Measurements from ENCODE around the gene RPL19. TPM values are rescaled to one million over a fixed set of nuclear protein-coding genes. Genes with fewer than 3 reads are reported as not detected.

Gene RPL19
- total and polyA plus RNA-seq, 2 experiments from 2014 or later = 903 to 1,500 TPM

DNA sequence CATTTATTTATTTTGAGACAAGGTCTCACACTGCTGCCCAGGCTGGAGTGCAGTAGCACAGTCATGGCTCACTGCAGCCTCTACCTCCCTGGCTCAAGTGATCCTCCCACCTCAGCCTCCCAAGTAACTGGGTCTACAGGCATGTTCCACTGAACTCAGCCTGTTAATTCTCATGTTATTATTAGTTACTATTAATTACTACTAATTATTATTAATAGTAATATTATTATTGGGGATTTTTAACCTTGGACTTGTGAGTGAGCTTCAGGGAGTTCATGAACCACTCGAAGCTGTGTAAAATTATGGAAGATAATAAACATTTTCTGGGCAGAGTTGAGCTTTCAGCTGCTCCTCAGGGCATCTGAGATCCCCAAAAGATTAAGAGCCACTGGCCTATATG lies 30.3 kb downstream of the RPL19 start:
- Histone ChIP-seq H3K4me3 (no peak overlapping the region), H3K27me3 (replicated peaks; ENCODE audit: insufficient read depth) (peaks cover 9% of the 10 kb centered on the region), H4K20me1 (ENCODE audit: insufficient read depth) (no peaks in the 10 kb centered on the region), H3K4me2 (ENCODE audit: unreplicated experiment) (no peak overlapping the region), H3K9ac (no peak overlapping the region), H3K36me3 (ENCODE audit: low read depth) (no peaks in the 10 kb centered on the region), H3F3A (ENCODE audit: insufficient read depth) (0 out of 2 replicates have a peak, but pooled peaks cover 5% of the 10 kb centered on the region), H2AFZ (no peak overlapping the region), H3K27ac (no peak overlapping the region), H3K4me1 (ENCODE audit: insufficient read depth) (peaks cover 13% of the 10 kb centered on the region), H3K9me3 (ENCODE audit: low read depth) (no peaks in the 10 kb centered on the region), H3K9me2 (ENCODE audit: insufficient read depth) (no peaks in the 10 kb centered on the region), H3K79me2 (ENCODE audit: insufficient read depth) (no peaks in the 10 kb centered on the region)
- DNase-seq = no peak
- 85 to 89% methylated on average over 1 of the region's 1 CpG for WGBS, 2 experiments (ENCODE audit: low coverage in 1 of 2, low lambda C conversion rate in 2 of 2, missing lambda C conversion rate in 2 of 2)
- in situ Hi-C loops (cut with MboI) = no loop called here
- no peak for TF ChIP-seq EZH2 (IDR thresholded peaks at IDR 0.05; ENCODE audit: insufficient read depth, poor library complexity, severe bottlenecking)
- TF ChIP-seq EZH2phosphoT487 (IDR thresholded peaks at IDR 0.05; ENCODE audit: insufficient read depth, low read depth) = no peak

DNA sequence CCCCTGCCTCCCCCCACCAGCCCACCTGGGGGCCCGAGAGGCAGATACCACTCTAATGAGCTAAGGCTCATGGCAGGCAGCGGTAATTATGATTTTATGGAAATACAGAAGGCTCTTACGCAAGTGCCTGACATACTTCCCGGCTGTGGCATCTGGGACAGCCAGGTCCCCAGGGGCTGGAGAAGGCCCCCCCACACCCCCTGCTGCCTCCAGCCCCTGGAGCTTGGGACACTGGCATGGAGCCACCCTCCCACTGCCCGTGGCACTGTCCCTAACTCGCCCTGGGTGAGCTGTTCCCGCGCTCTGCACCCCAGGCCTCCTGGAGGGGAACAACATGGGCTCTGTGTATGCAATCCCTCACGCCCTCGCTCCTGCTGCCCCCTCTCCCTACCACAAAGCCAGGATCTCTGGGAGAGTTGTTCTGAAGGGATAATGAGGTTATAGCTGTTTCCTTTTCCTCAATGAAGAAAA lies 31.0 kb downstream of the RPL19 start:
- H3K4me1 ChIP-seq (ENCODE audit: insufficient read depth) = peaks cover 13% of the 10 kb centered on the region
- no peak overlapping the region for H3K4me3 ChIP-seq
- no peaks in the 10 kb centered on the region for H3K9me2 ChIP-seq (ENCODE audit: insufficient read depth)
- H3K4me2 ChIP-seq (ENCODE audit: unreplicated experiment) = no peak overlapping the region
- peaks cover 4% of the 10 kb centered on the region; the same call in 1 of the 2 replicates for H3K27me3 ChIP-seq (replicated peaks; ENCODE audit: insufficient read depth)
- H3K27ac ChIP-seq = no peak overlapping the region
- H3F3A ChIP-seq (ENCODE audit: insufficient read depth) = 0 out of 2 replicates have a peak, but pooled peaks cover 5% of the 10 kb centered on the region
- peak overlapping the region; percentile 49; the same call in 1 of the 2 replicates for H3K9ac ChIP-seq
- H4K20me1 ChIP-seq (ENCODE audit: insufficient read depth) = no peaks in the 10 kb centered on the region
- H3K36me3 ChIP-seq (ENCODE audit: low read depth) = no peaks in the 10 kb centered on the region
- no peaks in the 10 kb centered on the region for H3K79me2 ChIP-seq (ENCODE audit: insufficient read depth)
- no peak for TF ChIP-seq EZH2phosphoT487 (IDR thresholded peaks at IDR 0.05; ENCODE audit: insufficient read depth, low read depth)
- no peak for TF ChIP-seq EZH2 (IDR thresholded peaks at IDR 0.05; ENCODE audit: insufficient read depth, poor library complexity, severe bottlenecking)
- no peaks in the 10 kb centered on the region for H3K9me3 ChIP-seq (ENCODE audit: low read depth)
- no peak for DNase-seq
- in situ Hi-C loops (cut with MboI) = no loop called here
- H2AFZ ChIP-seq = no peak overlapping the region
- WGBS, 2 experiments (ENCODE audit: low coverage in 1 of 2, low lambda C conversion rate in 2 of 2, missing lambda C conversion rate in 2 of 2) = 40 to 46% methylated on average over 10 of the region's 10 CpGs

DNA sequence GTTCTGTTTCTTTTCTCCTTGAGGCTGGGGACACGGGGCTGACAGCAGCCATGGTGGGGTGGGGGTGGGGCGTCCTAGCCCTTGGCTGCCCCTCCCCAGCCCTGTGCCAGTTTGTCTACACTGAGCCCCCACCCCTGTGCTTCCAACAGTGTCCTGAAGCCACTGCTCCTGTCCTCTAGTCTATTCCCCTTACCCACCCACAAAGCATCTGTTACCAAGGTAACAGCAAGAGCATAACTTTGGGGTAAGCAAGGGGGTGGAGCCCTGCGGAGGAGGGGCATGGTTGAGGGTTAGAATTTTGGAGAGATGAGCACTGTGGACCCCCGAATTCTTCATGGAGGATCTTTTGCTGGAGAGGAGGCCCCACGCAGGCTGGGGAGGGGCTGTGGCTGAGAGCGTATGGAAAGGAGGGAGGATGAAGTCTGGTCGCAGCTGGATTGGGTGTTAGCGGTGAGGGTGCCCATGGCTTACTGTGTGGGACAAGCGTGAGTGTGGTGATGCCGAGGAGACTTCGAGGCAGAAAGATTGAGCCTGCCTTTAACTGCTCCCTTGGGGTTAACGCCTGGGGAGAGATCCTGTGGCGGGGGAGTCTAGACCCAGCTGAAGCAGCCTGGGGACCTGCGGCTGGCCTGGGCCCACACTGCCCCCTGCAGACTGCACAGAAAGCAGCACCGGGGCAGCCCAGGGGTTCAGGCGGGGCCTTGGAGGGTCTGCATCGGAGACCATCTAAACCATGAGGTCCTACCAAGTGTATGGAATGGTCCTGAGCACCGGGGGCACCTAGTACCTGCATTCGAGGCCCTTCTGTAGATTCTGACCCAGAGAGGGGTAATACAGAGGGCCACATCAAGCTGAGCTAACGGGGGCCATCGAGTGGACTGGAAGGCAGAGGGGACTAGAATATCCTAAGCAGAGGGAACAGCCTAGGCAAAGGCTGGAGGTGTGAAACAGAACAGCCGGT lies 31.8 kb downstream of the RPL19 start:
- no peak for TF ChIP-seq EZH2 (IDR thresholded peaks at IDR 0.05; ENCODE audit: insufficient read depth, poor library complexity, severe bottlenecking)
- no peak for TF ChIP-seq EZH2phosphoT487 (IDR thresholded peaks at IDR 0.05; ENCODE audit: insufficient read depth, low read depth)
- in situ Hi-C loops (cut with MboI) = no loop called here
- Histone ChIP-seq H4K20me1 (ENCODE audit: insufficient read depth) (no peaks in the 10 kb centered on the region), H3K9me2 (ENCODE audit: insufficient read depth) (no peaks in the 10 kb centered on the region), H3K4me2 (ENCODE audit: unreplicated experiment) (peak overlapping the region; percentile 69), H3K27me3 (replicated peaks; ENCODE audit: insufficient read depth) (no peaks in the 10 kb centered on the region), H3K9me3 (ENCODE audit: low read depth) (no peaks in the 10 kb centered on the region), H3K9ac (peak overlapping the region; percentile 49), H3K27ac (no peak overlapping the region), H3F3A (ENCODE audit: insufficient read depth) (0 out of 2 replicates have a peak, but pooled peaks cover 5% of the 10 kb centered on the region), H3K79me2 (ENCODE audit: insufficient read depth) (no peaks in the 10 kb centered on the region), H3K36me3 (ENCODE audit: low read depth) (no peaks in the 10 kb centered on the region), H3K4me3 (peak overlapping the region; percentile 56), H2AFZ (peak overlapping the region; percentile 71), H3K4me1 (ENCODE audit: insufficient read depth) (peaks cover 13% of the 10 kb centered on the region)
- 9 to 11% methylated on average over 19 to 22 of the region's 22 CpGs for WGBS, 2 experiments (ENCODE audit: low coverage in 1 of 2, low lambda C conversion rate in 2 of 2, missing lambda C conversion rate in 2 of 2)
- DNase-seq = peak; percentile 77

DNA sequence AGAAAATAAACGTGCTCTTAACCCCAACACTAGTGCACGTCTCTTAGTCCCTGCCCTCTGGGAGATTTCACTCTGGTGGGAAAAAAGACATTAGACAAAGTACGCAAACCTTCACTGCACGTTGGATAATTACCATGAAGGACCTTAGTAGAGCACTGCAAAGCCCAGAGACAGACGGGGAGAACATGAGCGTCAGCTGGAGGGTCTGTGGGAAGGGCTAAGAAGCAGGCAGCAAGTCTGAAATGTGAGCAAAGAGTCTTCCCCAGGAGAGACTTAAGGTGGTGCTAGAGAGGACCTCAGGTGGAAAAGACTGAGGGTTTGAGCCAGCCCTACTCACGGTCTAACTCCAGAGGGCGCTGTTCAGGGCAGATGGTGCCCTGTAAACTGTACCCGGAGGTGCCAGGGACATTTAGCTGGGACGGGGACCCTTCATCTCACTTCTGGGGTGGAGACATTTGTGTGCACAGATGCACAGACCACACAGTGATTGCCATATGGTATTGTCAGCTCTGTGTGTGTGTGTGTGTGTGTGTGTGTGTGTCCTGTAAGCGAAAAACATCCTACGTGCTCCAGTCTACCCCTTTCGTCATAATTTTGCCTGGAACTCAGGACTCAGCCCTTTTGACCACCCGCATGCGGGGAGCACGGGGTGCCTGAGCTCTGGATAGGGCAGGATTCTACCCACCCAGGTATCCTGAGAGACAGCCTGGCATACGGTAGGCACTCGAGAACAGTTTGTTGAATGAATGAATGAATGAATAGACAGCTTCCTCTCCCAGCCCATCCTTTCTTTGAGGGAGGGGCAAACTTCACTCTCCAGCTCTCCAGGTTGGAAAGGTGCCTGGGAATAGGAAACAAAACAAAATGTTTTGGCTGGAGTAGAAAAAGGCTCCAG lies 35.7 kb downstream of the RPL19 start:
- 25 to 28% methylated on average over 18 of the region's 18 CpGs for WGBS, 2 experiments (ENCODE audit: low coverage in 1 of 2, low lambda C conversion rate in 2 of 2, missing lambda C conversion rate in 2 of 2)
- no peak overlapping the region for H3K27ac ChIP-seq
- H3F3A ChIP-seq (ENCODE audit: insufficient read depth) = no peaks in the 10 kb centered on the region
- peaks cover 5% of the 10 kb centered on the region for H3K4me1 ChIP-seq (ENCODE audit: insufficient read depth)
- no peaks in the 10 kb centered on the region for H4K20me1 ChIP-seq (ENCODE audit: insufficient read depth)
- peak; percentile 76 for DNase-seq
- in situ Hi-C loops (cut with MboI) = no loop called here
- H3K9me3 ChIP-seq (ENCODE audit: low read depth) = no peaks in the 10 kb centered on the region
- no peaks in the 10 kb centered on the region for H3K36me3 ChIP-seq (ENCODE audit: low read depth)
- H3K27me3 ChIP-seq (replicated peaks; ENCODE audit: insufficient read depth) = no peaks in the 10 kb centered on the region
- H3K9me2 ChIP-seq (ENCODE audit: insufficient read depth) = no peaks in the 10 kb centered on the region
- H3K79me2 ChIP-seq (ENCODE audit: insufficient read depth) = no peaks in the 10 kb centered on the region
- H3K4me2 ChIP-seq (ENCODE audit: unreplicated experiment) = no peak overlapping the region
- no peak overlapping the region for H2AFZ ChIP-seq
- no peak overlapping the region for H3K9ac ChIP-seq
- no peak overlapping the region for H3K4me3 ChIP-seq
- no peak for TF ChIP-seq EZH2 (IDR thresholded peaks at IDR 0.05; ENCODE audit: insufficient read depth, poor library complexity, severe bottlenecking)
- TF ChIP-seq EZH2phosphoT487 (IDR thresholded peaks at IDR 0.05; ENCODE audit: insufficient read depth, low read depth) = no peak

Measured in GM23248 (cell line).